HepG2 (cell line): ENCODE measurements around the gene MAIP1. TPM values are rescaled to one million over a fixed set of nuclear protein-coding genes. Genes with fewer than 3 reads are reported as not detected.

Experiments used
- SMARCC2 ChIP-seq: fragments of 450-650 bp; IDR thresholded peaks from 2 replicates; pipeline ENCODE4 v1.6.1; 2017; ENCODE audit warnings: antibody characterized with exemption, mild to moderate bottlenecking
- XRCC5 ChIP-seq: fragments of 200-400 bp; formaldehyde crosslinking; optimal IDR thresholded peaks from 2 replicates; pipeline ENCODE3; 2017; ENCODE audit warnings: mild to moderate bottlenecking, low read length
- ZNF234 ChIP-seq: sonication (generic); formaldehyde crosslinking; conservative IDR thresholded peaks from 2 replicates; pipeline ENCODE4 v1.5.1; 2020; ENCODE audit warnings: mild to moderate bottlenecking, missing genetic modification reagents
- ZNF260 ChIP-seq: sonication (generic); formaldehyde crosslinking; IDR thresholded peaks from 2 replicates; pipeline ENCODE4 v1.4.0; 2020; ENCODE audit warnings: missing genetic modification reagents, low read depth, mild to moderate bottlenecking, borderline replicate concordance
- ZNF3 ChIP-seq: IDR thresholded peaks from 2 replicates; pipeline ENCODE4 v1.7.0; 2017; ENCODE audit warnings: inconsistent platforms
- ZNF367 ChIP-seq: sonication (generic); formaldehyde crosslinking; IDR thresholded peaks from 2 replicates; pipeline ENCODE4 v1.4.0; 2020; ENCODE audit warnings: missing genetic modification reagents, borderline replicate concordance
- ZNF382 ChIP-seq: sonication (generic); formaldehyde crosslinking; IDR thresholded peaks from 2 replicates; pipeline ENCODE4 v1.5.0; 2020; ENCODE audit warnings: missing genetic modification reagents, mild to moderate bottlenecking, borderline replicate concordance
- ZNF574 ChIP-seq: sonication (generic); formaldehyde crosslinking; IDR thresholded peaks from 2 replicates; pipeline ENCODE4 v1.4.0; 2020; ENCODE audit warnings: missing genetic modification reagents
- polyA plus RNA-seq, 8 experiments: library from polyadenylated mRNA; depleted of rRNA in 3 of 8; stranded (reverse) in 7 of 8; unstranded in 1 of 8; fragments of >200 nt; fragmentation: Illumina TruSeq in 4 of 8; extraction: Trizol in 4 of 8; gene quantifications; 2 replicates each; pipeline versions ENCODE4 v1.2.1 to v1.2.3, GENCODE V29; 2011 to 2016; ENCODE audit warnings: low read depth in 4 of 8, missing spikeins in 1 of 8, mixed read lengths in 1 of 8; ENCODE audit not compliant: insufficient read depth in 1 of 8
- total RNA-seq, 5 experiments: library from RNA; depleted of rRNA; stranded (reverse); fragments of >200 nt; fragmentation: Illumina TruSeq; extraction: Trizol; gene quantifications; 2 replicates each; pipeline ENCODE4 v1.2.3, GENCODE V29; 2016; ENCODE audit warnings: low read depth in 1 of 5
- TF ChIP-seq, protein P1 (sequence below): sonication (generic); formaldehyde crosslinking; IDR thresholded peaks from one replicate; pipeline ENCODE4 v1.5.1; 2020; ENCODE audit warnings: mild to moderate bottlenecking, missing genetic modification reagents; ENCODE audit errors: not compliant biosample characterization

The MAIP1 gene
- total and polyA plus RNA-seq, 2 of the 13 experiments (the other 11 are each of a cell fraction or from before 2014, with no cell fraction given), result 22.3 to 72.9 TPM

DNA sequence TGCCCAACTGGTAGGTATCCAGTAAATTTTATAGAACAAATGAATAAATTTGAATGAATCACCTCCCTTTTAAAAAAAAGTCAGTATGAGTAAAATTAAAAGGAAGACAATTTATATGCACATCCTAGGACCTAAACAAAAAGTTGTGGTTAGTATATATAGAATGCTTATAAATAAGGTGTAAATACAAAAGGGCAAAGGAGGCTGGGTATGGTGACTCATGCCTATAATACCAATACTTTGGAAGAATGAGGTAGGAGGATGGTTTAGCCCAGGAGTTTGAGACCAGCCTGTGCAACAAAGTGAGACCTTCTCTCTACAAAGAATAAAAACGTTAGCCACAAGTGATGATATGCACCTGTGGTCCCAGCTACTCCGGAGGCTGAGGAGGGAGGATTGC lies 31.5 kb upstream of the MAIP1 start (continued):
- TF ChIP-seq, protein P1, sequence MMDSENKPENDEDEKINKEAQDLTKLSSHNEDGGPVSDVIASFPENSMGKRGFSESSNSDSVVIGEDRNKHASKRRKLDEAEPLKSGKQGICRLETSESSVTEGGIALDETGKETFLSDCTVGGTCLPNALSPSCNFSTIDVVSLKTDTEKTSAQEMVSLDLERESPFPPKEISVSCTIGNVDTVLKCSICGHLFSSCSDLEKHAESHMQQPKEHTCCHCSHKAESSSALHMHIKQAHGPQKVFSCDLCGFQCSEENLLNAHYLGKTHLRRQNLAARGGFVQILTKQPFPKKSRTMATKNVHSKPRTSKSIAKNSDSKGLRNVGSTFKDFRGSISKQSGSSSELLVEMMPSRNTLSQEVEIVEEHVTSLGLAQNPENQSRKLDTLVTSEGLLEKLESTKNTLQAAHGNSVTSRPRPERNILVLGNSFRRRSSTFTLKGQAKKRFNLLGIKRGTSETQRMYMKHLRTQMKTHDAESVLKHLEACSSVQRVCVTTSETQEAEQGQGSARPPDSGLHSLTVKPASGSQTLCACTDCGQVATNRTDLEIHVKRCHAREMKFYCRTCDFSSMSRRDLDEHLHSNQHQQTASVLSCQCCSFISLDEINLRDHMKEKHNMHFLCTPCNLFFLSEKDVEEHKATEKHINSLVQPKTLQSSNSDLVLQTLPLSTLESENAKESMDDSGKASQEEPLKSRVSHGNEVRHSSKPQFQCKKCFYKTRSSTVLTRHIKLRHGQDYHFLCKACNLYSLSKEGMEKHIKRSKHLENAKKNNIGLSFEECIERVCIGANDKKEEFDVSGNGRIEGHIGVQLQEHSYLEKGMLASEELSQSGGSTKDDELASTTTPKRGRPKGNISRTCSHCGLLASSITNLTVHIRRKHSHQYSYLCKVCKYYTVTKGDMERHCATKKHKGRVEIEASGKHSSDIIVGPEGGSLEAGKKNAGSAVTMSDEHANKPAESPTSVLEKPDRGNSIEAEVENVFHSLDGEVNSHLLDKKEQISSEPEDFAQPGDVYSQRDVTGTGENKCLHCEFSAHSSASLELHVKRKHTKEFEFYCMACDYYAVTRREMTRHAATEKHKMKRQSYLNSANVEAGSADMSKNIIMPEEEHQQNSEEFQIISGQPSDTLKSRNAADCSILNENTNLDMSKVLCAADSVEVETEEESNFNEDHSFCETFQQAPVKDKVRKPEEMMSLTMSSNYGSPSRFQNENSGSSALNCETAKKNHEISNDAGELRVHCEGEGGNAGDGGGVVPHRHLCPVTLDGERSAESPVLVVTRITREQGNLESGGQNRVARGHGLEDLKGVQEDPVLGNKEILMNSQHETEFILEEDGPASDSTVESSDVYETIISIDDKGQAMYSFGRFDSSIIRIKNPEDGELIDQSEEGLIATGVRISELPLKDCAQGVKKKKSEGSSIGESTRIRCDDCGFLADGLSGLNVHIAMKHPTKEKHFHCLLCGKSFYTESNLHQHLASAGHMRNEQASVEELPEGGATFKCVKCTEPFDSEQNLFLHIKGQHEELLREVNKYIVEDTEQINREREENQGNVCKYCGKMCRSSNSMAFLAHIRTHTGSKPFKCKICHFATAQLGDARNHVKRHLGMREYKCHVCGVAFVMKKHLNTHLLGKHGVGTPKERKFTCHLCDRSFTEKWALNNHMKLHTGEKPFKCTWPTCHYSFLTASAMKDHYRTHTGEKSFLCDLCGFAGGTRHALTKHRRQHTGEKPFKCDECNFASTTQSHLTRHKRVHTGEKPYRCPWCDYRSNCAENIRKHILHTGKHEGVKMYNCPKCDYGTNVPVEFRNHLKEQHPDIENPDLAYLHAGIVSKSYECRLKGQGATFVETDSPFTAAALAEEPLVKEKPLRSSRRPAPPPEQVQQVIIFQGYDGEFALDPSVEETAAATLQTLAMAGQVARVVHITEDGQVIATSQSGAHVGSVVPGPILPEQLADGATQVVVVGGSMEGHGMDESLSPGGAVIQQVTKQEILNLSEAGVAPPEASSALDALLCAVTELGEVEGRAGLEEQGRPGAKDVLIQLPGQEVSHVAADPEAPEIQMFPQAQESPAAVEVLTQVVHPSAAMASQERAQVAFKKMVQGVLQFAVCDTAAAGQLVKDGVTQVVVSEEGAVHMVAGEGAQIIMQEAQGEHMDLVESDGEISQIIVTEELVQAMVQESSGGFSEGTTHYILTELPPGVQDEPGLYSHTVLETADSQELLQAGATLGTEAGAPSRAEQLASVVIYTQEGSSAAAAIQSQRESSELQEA (CRISPR knock-in tag), result no peak
- TF ChIP-seq ZNF234 (CRISPR knock-in tag) (no peak), ZNF382 (no peak), ZNF367 (no peak), ZNF574 (no peak), SMARCC2 (no peak), ZNF260 (CRISPR knock-in tag) (no peak), ZNF3 (CRISPR knock-in tag) (no peak), XRCC5 (no peak)
